HAP-1 (cell line): ENCODE measurements around the gene INTS3.

Source experiments
- DNase-seq, 2 experiments: peaks; one replicate each; pipeline ENCODE4 v3.0.0-alpha.2; 2016 to 2020; ENCODE audit warnings: low spot score in 2 of 2
- H3K27me3 ChIP-seq: fragments of 250-450 bp; sonication (Bioruptor Pico); 2 replicates; pipeline ENCODE4 v1.5.1; 2020; ENCODE audit warnings: low read depth, mild to moderate bottlenecking, moderate library complexity
- H3K36me3 ChIP-seq: fragments of 250-450 bp; sonication (Bioruptor Pico); replicated peaks from 2 replicates; pipeline ENCODE4 v1.5.1; 2020; ENCODE audit warnings: mild to moderate bottlenecking
- H3K4me1 ChIP-seq: fragments of 250-450 bp; sonication (Bioruptor Pico); 2 replicates; pipeline ENCODE4 v1.5.1; 2020; ENCODE audit warnings: mild to moderate bottlenecking
- H3K4me3 ChIP-seq: fragments of 250-450 bp; sonication (Bioruptor Pico); 2 replicates; pipeline ENCODE4 v1.5.1; 2020; ENCODE audit warnings: mild to moderate bottlenecking, moderate library complexity
- H3K9me3 ChIP-seq: fragments of 250-450 bp; sonication (Bioruptor Pico); 2 replicates; pipeline ENCODE4 v1.5.1; 2020; ENCODE audit warnings: mild to moderate bottlenecking, moderate library complexity
- in situ Hi-C: fragments of 300-500 bp; cut with MboI; formaldehyde crosslinking; loops from 3 replicates; pipeline ENCODE4 v1.14.3; 2020; ENCODE audit warnings: low sequenced_read_pairs, inconsistent platforms, mixed read lengths

The INTS3 gene

DNA sequence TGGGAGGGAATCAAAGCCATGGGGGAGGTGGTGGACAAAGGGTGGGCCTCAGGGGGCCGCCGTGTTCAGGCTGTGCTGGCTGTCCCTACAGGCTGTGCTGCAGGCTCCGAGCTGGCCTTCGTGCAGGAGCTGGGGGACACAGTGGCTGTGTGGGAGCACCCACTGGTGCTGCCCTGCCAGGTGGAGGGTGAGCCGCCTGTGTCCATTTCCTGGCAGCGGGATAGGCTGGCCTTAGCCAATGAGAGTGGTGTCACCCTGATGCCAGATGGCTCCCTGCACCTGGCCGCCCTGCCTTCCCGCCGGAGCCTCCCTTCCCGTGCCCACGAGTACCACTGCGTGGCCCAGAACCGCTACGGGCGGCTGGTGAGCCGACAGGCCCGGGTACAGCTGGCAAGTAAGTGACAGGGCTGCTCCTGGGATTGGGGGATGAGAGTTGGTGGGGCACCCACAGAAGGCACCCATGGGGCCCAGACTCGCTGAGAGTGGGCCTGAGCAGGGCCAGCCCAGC lies 67.5 kb downstream of the INTS3 start:
- DNase-seq = no peak
- Histone ChIP-seq H3K4me3 (no peak overlapping the region), H3K9me3 (no peaks in the 10 kb centered on the region), H3K36me3 (no peaks in the 10 kb centered on the region), H3K27me3 (no peaks in the 10 kb centered on the region), H3K4me1 (no peaks in the 10 kb centered on the region; the same call in 1 of the 2 replicates)
- in situ Hi-C loops = loop anchor here (25.0 kb wide), 1 partner anchor 192 kb away; the partner anchor contains the start of genes JTB, RAB13 and RPS27

DNA sequence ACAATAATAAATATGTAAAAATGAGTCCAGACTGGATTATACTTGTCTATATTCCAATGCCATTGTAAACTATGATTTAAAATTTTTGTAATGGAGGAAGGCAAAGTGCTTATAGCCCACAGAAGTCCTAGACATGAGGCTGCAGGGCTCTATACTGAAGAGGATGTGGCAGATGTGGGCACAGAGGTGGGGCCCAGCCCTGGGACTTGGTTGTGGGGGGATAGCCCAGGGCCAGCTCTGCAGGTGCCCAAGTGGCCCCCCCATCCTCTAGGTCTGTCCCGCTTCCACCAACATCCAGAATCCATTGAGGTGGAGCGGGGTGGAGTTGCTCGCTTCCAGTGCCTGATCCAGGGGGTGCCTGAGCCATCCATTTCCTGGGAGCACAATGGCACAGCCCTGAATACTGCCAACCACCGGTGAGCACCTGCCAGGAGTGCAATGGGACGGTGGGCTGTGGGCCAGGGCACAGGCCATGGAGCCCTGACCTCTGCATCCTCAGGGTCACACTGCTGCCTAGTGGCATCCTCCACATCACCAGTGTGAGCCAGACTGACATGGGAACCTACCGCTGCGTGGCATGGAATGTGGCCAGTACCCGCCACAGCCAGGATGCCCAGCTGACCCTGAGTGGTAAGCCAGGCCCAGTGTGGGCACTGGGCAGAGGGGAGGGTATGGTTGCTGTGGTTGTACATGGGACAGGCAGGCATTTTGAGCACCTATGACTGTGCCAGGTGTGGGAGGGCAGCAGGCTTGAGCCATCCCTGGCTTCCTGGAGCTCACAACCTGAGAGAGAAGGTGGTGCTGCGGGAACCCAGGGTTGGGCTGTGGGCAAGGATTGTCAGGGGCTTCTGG lies 68.3 kb downstream of the INTS3 start:
- in situ Hi-C loops = loop anchor here (25.0 kb wide), 1 partner anchor 191 kb away; the partner anchor contains the start of genes JTB, RAB13 and RPS27
- Histone ChIP-seq H3K36me3 (no peaks in the 10 kb centered on the region), H3K9me3 (no peaks in the 10 kb centered on the region), H3K4me3 (no peak overlapping the region), H3K4me1 (no peaks in the 10 kb centered on the region), H3K27me3 (no peaks in the 10 kb centered on the region)
- no peak for DNase-seq

DNA sequence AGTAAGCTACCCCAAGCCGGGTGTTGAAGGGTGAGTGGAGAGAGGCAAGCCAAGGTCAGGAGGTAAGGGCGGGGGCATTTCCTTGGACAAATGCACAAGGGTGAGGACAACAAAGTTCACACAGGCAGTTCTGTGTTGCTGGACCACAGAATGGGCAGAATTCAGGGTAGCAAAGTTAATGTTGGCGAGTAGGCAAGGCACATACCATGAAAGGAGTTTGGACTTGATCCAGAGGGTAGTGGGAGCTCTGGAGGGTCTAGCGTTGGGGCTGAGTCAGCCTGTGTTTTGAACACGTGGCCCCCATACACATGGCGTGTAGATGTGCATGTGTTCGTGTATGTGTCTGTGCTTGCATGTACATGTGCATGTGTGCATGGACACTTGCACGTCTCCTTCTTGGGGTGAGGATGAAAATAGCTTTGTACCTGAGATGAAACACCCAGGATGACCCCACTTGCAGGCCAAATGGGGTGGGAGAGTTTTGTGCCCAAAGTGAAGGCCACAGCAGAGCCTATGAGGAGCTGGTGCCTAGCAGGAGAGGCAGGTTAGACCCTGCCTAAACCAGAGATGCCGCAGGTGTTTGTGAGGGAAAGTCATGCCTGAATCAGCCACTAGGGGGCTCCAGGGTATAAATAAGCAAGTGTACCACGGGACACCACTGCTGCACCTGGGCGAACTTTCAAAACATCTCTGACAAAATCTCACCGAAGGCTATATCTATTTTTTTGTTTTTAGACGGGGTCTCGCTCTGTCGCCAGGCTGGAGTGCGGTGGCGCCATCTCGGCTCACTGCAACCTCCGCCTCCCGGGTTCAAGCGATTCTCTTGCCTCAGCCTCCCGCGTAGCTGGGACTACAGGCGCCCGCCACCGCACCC lies 69.2 kb downstream of the INTS3 start:
- Histone ChIP-seq H3K36me3 (no peaks in the 10 kb centered on the region), H3K4me3 (no peak overlapping the region), H3K4me1 (no peaks in the 10 kb centered on the region), H3K27me3 (no peaks in the 10 kb centered on the region), H3K9me3 (no peaks in the 10 kb centered on the region)
- in situ Hi-C loops = loop anchor here (25.0 kb wide), 1 partner anchor 190 kb away; the partner anchor contains the start of genes JTB, RAB13 and RPS27
- DNase-seq = peak; percentile 60 to 90

DNA sequence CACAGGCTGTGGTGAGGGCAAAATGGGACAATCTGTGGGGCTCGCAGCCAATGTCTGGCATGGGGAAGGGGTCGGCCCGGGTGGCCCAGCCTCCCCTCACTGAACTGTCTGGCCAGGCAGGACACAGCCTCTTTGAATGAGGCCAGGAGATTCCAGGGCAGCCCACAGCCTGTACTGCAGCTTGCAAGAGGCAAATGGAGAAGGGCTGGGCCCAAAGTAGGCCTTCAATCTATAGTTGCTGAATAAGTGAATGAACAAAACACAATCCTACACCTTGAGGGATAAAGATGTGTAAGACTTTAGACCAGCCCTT lies 70.6 kb downstream of the INTS3 start:
- in situ Hi-C loops = loop anchor here (25.0 kb wide), 1 partner anchor 189 kb away; the partner anchor contains the start of genes JTB, RAB13 and RPS27
- H3K4me3 ChIP-seq = no peak overlapping the region
- H3K36me3 ChIP-seq = no peaks in the 10 kb centered on the region
- no peaks in the 10 kb centered on the region for H3K9me3 ChIP-seq
- DNase-seq = no peak
- no peaks in the 10 kb centered on the region for H3K4me1 ChIP-seq
- H3K27me3 ChIP-seq = no peaks in the 10 kb centered on the region

DNA sequence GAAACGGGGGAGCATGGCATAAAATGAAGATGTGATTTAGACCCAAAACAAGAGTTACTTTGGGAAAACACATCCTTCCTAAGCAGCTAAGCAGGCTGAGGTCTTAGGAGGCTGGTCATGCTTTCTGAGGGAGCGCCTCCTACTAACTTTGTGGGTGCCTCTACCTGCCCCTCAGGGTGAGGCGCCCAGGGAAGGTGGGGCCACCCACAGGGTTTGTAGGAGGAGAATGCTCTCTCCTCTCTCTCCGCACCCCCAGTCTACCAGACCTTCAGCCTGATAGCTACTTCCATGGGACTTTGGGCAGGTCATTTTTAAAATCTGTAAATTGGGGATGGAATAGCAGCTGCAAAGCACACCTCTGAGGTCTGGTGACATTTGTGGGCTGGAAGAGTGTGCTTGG lies 71.2 kb downstream of the INTS3 start:
- H3K4me1 ChIP-seq = no peaks in the 10 kb centered on the region
- DNase-seq = no peak
- in situ Hi-C loops = loop anchor here (25.0 kb wide), 1 partner anchor 188 kb away; the partner anchor contains the start of genes JTB, RAB13 and RPS27

DNA sequence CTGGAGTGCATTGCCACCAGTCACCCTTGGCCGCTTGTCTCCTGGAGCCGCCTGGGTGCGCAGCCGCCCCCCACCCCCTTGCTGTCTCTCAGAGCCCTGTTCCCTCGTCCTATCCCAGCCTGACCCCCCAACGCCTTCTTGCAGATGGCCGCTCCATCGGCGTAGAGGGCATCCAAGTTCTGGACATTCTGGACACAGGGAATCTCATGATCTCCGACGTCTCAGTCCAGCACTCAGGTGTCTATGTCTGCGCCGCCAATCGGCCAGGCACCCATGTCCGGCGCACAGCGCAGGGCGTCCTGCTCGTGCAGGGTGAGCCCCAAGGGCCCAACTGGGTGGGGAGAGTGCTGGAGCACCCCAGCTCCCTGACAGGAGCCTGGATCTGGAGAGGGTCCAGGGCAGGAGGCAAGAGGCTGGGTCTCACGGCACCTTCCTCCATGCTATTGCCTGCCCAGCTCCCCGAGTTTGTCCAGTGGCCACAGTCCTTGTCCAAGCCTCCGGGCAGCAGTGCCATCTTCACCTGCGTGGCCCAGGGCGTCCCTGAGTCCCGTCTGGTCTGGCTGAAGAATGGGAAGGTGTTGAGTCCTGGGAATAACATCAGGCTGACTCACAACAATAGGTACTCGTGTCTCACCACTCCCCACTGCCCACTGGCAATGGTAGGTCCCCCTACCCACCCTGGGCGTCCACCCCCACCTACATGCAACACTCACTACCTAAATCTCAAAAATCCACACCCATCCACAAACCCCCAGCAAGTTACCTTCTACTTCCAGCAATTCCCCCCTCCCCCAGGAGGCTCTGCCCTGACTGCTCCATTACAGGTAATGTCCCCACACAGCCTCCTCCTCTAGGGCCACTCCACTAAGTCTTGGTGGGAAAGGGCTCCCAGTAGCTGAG lies 72.0 kb downstream of the INTS3 start:
- no peak overlapping the region for H3K4me3 ChIP-seq
- no peak for DNase-seq
- H3K9me3 ChIP-seq = no peaks in the 10 kb centered on the region
- H3K36me3 ChIP-seq = peaks cover 3% of the 10 kb centered on the region; the same call in 1 of the 2 replicates
- no peaks in the 10 kb centered on the region for H3K4me1 ChIP-seq
- H3K27me3 ChIP-seq = no peaks in the 10 kb centered on the region
- in situ Hi-C loops = loop anchor here (25.0 kb wide), 1 partner anchor 187 kb away; the partner anchor contains the start of genes JTB, RAB13 and RPS27

More for the DNA sequence above, 71.2 kb downstream of the INTS3 start:
- Histone ChIP-seq H3K4me3 (no peak overlapping the region), H3K36me3 (peaks cover under 1% of the 10 kb centered on the region; the same call in 1 of the 2 replicates), H3K27me3 (no peaks in the 10 kb centered on the region), H3K9me3 (no peaks in the 10 kb centered on the region)

DNA sequence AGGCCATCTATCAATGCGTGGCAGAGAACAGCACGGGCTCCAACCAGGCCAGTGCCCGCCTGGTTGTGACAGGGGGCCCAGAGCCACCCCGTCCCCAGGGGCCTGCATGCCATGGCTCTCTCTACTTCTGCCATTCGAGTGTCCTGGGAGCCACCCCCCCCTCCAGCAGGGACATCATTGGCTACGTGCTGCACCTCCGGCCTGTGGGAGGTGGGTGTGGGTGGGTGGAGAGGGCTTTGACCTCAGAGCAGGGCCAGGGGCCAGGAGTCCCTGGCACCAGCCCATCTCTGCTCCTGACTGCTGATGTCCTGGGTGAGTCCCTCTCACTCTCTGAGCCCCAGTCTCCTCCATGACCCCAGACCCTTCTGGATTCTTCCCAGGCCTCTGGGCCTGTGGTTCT lies 72.7 kb downstream of the INTS3 start:
- Histone ChIP-seq H3K27me3 (no peaks in the 10 kb centered on the region), H3K36me3 (peaks cover 3% of the 10 kb centered on the region; the same call in 1 of the 2 replicates), H3K9me3 (no peaks in the 10 kb centered on the region), H3K4me3 (no peak overlapping the region), H3K4me1 (no peaks in the 10 kb centered on the region)
- in situ Hi-C loops = no loop called here
- DNase-seq = no peak

DNA sequence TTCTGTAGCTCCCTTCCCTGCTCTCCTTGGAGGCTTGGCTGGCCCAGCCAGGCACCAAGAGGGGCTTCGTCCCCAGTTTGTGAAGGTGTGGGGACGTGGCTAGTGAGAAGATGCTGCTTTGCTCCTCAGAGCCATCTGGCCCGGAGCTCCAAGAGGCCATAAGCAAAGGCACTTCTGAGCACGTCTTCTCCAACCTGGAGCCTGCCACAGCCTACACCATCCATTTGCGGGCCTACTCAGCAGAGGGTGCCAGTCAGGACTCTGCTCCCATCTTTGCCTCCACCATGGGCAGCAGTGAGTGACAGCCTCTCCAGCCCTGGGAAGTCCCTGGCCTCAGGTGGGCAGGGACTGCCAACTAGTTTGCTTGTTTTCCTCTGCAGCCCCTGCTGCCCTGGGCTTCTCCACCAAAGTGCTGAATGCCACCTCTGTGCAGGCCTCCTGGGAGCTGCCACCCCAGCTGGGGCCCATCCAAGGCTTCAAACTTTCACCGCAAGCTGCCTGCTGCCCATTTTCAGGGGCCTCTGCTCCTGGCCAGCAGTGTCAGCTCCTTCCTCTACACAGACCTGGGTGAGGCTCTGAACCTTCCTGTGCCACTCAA lies 73.3 kb downstream of the INTS3 start:
- no peaks in the 10 kb centered on the region for H3K9me3 ChIP-seq
- peaks cover 3% of the 10 kb centered on the region; the same call in 1 of the 2 replicates for H3K36me3 ChIP-seq
- H3K27me3 ChIP-seq = no peaks in the 10 kb centered on the region
- no peak overlapping the region for H3K4me3 ChIP-seq
- in situ Hi-C loops = no loop called here
- no peak for DNase-seq
- no peaks in the 10 kb centered on the region for H3K4me1 ChIP-seq

DNA sequence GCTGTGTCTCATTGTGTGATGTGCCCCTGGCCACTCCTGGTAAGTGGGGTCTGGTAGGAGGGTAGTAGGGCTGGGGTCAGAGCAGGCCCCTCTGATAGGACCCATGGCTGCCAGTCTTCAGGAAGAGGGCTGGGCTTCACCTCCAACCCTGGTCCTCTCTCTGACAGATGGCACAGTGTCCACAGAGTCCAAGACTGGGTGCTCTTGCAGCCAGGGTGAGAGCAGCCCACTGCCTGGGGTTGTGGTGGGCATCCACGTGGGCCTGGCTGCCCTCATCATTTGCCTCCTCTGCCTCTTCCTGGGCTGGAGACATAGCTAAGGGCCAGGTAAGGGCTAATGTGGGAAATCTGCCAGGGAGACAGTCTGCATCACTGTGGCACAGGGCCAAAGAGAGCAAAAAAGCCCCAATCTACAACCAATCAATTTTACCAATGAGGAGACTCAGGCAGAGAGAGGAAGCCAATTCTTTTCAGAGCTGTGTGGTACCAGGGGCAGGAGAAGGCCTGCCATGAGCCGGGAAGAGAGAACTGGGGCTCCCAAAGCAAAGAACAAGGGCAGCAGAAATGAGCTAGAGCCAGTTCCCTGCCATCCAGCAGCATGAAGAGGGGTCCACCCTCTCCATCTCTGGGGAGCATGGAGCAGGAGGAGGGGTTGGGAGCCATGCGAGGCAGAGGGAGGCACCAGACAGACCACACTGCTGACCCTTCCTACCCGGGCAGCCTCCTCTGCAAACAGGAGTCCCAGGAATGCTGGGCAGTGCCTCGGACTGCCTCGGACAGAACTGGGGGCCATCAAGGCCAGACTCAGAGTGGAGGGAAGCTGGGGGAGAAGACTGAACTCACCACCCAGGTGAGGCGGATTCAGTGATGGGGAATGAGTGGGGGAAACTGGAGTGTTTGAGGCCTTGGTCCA lies 74.2 kb downstream of the INTS3 start:
- H3K27me3 ChIP-seq = no peaks in the 10 kb centered on the region
- in situ Hi-C loops = no loop called here
- no peak for DNase-seq
- H3K36me3 ChIP-seq = peaks cover 3% of the 10 kb centered on the region; the same call in 1 of the 2 replicates
- H3K9me3 ChIP-seq = no peaks in the 10 kb centered on the region
- H3K4me1 ChIP-seq = no peaks in the 10 kb centered on the region
- H3K4me3 ChIP-seq = no peak overlapping the region

DNA sequence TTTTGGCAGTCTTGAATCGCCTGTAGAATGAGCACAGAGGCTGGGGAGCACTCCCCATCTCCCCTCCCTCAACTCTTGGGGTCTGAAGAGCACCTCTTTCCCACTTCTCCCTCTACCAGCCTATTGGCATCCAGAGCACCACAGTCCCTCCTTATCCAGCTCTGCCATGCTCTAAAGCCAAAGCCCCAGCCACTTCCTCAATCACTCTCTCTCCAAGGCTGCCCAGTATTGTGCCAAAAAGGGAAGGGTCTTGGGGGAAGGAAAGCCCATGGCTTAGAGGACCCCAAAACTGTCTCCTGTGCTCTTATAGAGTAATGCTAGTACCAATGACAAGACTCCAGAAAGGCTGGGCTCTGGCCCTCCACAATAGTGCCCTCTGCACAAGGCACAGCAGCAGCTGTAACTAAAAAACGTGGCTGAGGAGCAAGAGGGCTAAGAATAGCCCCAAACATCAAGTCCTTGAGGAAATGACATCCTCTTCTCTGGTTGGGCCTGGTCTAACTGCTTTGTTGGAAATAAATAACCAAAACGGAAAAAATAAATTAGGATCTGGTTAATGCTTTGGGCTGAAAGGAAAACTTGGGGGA lies 75.7 kb downstream of the INTS3 start:
- no peaks in the 10 kb centered on the region for H3K27me3 ChIP-seq
- H3K9me3 ChIP-seq = no peaks in the 10 kb centered on the region
- no peak for DNase-seq
- H3K4me1 ChIP-seq = no peaks in the 10 kb centered on the region
- peaks cover 6% of the 10 kb centered on the region; the same call in 1 of the 2 replicates for H3K36me3 ChIP-seq
- no peak overlapping the region for H3K4me3 ChIP-seq
- in situ Hi-C loops = no loop called here

DNA sequence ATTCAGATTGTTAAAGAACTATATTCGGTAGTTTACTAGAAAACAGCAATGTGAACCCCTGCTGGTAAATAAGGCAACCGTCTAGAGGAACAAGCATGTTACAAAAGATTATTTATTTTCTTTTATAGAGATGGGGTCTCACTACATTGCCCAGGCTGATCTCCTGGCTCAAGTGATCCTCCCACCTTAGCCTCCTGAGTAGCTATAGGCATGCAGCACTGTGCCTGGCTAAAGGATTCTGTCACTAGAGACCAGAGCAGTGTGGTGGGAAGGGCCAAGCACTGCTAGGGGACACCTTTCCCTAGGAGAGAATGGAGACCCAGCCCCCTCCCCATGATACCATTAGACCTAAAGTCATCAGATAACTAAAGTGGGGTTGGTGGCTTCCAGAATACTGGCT lies 76.3 kb downstream of the INTS3 start:
- no peak for DNase-seq
- in situ Hi-C loops = no loop called here
- no peaks in the 10 kb centered on the region for H3K4me1 ChIP-seq
- no peak overlapping the region for H3K4me3 ChIP-seq
- H3K27me3 ChIP-seq = no peaks in the 10 kb centered on the region
- no peaks in the 10 kb centered on the region for H3K9me3 ChIP-seq
- H3K36me3 ChIP-seq = peaks cover 9% of the 10 kb centered on the region; the same call in 1 of the 2 replicates
